Epithelial cell of esophagus (primary cell): ENCODE data around the gene USP30.
A peak's percentile ranks its signal among the peaks of the same experiment; 100 is the strongest.
"Not testable (repeated sequence)": the region's sequence is repeated elsewhere in the genome, so short reads cannot be mapped to it uniquely, and the experiment has no call there.

Experiments
- DNase-seq: peaks from one replicate; pipeline ENCODE4 v3.0.0; 2010; ENCODE audit warnings: low read depth
- H3K4me3 ChIP-seq: 2 replicates; pipeline ENCODE4 v1.5.1; 2011; ENCODE audit warnings: mild to moderate bottlenecking, low read length, control low read depth
- CTCF ChIP-seq: IDR thresholded peaks from 2 replicates; pipeline ENCODE4 v1.5.1; 2011; ENCODE audit warnings: low read depth, mild to moderate bottlenecking, low read length, control low read depth, inconsistent platforms; ENCODE audit not compliant: insufficient read depth; ENCODE audit errors: missing control alignments

Gene USP30

GRCh38 chr12:109053382-109054123 lies 1.2 kb downstream of the USP30 start:
- no peak for TF ChIP-seq CTCF
- no peak for DNase-seq
- peak overlapping the region; percentile 79 for H3K4me3 ChIP-seq

- H3K4me3 ChIP-seq, DNase-seq: not testable (repeated sequence)
Measured at GRCh38 chr12:109054124-109054513, 1.7 kb downstream of the USP30 start.

- no peak for TF ChIP-seq CTCF
- no peak for DNase-seq
- no peak overlapping the region for H3K4me3 ChIP-seq
Measured at GRCh38 chr12:109054520-109054919, 2.1 kb downstream of the USP30 start.

- TF ChIP-seq CTCF: no peak
- H3K4me3 ChIP-seq: no peak overlapping the region
- no peak for DNase-seq
Measured at GRCh38 chr12:109056891-109057290, 4.5 kb downstream of the USP30 start.

GRCh38 chr12:109057376-109057775 lies 5.0 kb downstream of the USP30 start:
- H3K4me3 ChIP-seq: no peak overlapping the region
- no peak for DNase-seq
- TF ChIP-seq CTCF: no peak

- no peak for TF ChIP-seq CTCF
- no peak overlapping the region for H3K4me3 ChIP-seq
- no peak for DNase-seq
Measured at GRCh38 chr12:109058773-109059172, 6.4 kb downstream of the USP30 start.

- no peak for DNase-seq
- no peak for TF ChIP-seq CTCF
- H3K4me3 ChIP-seq: no peak overlapping the region
Measured at GRCh38 chr12:109064143-109064542, 11.8 kb downstream of the USP30 start.
